NCI-H187 (cell line): ENCODE data around the gene LHX5.

Experiments
- DNase-seq, 2 experiments: peaks; one replicate each; lab custom pipeline; 2025; lab: John Stamatoyannopoulos, UW

The LHX5 gene

GRCh38 chr12:113439301-113439597 is 32.4 kb downstream of the LHX5 start:
- no peak for DNase-seq

DNA sequence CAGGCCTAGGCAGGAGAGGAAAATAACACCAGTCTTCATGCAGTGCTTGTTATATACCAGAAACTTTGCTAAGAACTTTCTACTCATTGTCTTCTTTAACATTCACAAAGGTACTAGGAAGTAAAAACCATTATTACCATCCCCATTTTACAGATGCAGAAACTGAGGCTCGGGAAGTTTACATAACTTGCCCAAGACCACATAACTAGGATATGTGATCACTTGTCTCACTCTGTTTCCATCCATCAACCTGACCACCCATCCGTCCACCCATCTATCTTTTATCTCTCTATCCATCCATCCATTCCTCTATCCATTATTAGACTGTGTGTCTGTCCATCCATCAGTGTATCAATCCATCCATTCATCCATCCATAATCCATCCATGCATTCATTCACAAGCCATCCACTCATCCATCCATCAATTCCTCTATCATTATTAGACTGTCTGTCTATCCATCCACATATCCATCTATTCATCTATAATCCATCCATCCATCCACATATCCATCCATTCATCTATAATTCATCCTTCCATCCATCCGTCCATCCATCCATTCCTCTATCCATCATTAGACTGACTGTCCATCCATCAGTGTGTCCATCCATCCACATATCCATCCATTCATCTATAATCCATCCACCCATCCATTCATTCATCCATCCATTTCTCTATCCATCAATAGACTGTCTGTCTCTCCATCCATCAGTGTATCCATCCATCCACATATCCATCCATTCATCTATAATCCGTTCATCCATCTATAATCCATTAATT is 33.0 kb downstream of the LHX5 start:
- no peak for DNase-seq

GRCh38 chr12:113437729-113438100 is 34.0 kb downstream of the LHX5 start:
- DNase-seq, result no peak

- no peak for DNase-seq
Observed at GRCh38 chr12:113436993-113437728, 34.5 kb downstream of the LHX5 start.

GRCh38 chr12:113436586-113436985 is 35.1 kb downstream of the LHX5 start:
- DNase-seq, result no peak

DNA sequence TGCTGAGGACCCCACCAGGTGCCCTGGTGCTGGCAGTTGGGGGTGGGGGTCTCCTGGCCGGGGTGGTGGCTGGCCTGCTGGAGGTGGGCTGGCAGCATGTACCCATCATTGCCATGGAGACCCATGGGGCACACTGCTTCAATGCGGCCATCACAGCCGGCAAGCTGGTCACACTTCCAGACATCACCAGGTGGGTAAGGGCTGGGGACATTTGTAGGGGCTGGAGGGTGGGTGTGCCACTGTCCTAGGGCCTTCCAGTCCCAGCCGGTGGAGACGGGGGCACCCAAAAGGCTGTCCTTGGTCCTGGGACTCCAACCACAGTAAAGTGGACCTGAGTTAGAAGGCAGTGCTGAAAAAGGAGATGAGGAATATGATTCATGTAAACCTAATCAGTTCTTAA is 36.3 kb downstream of the LHX5 start:
- DNase-seq, result no peak

DNA sequence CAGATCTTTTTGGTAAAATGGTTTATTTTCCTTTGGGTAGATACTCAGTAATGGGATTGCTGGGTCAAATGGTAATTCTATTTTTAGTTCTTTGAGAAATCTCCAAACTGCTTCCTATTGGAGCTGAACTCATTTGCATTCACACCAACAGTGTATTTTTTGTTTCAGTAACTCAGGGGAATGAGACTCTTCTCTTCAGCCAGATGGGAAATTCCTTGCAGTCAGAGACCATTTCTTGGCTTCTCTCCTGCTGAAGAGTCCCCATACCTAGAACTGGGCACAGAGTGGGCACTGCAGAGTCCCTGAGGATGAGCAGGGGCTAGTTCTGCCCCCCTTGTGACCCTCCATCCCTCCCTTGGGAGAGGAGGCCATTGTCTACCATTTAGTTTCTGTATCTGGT is 38.7 kb downstream of the LHX5 start:
- no peak for DNase-seq

DNA sequence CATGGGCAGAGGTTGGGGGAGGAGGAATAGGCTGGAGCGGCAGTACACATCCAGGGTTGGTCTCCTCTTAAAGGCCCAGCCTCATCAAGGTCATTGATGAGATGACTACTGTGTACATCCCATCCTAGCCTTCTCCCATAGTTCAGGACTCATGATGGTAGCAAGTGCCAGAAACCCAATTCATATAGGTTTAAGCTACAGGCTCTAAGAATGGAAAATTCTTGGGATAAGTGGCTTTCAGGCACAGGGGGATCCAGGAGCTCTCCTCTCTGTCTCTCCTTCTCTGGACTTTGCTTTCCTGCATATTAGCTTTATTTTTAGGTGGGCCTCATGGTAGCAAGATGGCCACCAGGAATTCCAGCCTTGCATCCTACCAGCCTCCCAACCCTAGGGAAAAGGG is 43.2 kb downstream of the LHX5 start:
- no peak for DNase-seq

DNA sequence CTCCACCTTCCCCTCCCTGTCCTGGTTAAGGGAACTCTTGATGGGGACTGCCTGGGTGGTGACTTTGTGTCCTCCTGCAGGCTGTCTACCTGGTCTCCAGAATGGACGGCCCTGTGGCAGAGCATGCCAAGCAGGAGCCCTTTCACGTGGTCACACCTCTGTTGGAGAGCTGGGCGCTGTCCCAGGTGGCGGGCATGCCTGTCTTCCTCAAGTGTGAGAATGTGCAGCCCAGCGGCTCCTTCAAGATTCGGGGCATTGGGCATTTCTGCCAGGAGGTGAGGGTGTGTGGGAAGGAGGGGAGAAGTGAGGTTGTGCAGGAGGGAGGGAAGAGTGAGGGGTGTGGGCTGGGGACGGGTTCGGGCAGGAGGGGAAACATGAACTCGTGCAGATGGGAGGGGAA is 43.8 kb downstream of the LHX5 start:
- DNase-seq, result no peak

GRCh38 chr12:113425960-113426453 is 45.7 kb downstream of the LHX5 start:
- DNase-seq, result no peak

DNA sequence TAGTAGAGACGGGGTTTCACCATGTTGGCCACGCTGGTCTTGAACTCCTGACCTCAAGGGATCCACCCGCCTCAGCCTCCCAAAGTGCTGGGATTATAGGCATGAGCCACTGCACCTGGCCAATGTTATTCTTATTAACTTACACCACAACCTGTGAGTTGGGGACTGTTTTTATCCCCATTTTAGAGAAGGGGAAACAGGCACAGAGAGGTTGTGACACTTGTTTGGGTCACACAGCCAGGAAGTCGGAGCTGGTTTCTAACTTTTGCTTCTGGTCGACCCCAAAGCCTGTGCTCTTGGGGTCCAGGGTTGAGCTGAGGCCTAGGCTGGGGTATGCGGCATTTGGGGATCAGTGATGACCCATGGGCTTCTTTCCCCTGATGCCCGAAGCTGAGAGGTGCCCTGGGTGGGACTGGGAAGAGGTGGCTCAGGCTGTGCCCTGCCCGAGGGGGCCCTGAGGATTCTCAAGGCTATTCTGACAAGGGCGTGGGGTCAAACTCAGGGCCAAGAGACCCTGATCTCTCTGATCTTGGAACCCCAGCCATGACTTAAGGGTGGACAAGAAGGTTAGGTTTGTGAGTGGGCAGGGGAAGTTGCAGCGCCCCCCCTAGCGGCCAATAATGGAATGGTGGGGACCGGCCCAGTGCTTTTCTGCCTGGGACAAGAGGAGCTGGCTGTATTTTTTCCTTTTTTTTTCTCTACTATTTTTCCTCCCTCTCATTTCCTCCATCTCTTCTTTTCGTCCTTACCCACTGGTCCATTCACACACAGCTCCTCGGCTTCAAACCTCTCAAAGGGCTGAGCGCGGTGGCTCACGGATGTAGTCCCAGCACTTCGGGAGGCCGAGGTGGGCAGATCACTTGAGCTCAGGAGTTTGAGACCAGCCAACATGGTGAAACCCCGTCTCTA is 46.5 kb downstream of the LHX5 start:
- no peak for DNase-seq

DNA sequence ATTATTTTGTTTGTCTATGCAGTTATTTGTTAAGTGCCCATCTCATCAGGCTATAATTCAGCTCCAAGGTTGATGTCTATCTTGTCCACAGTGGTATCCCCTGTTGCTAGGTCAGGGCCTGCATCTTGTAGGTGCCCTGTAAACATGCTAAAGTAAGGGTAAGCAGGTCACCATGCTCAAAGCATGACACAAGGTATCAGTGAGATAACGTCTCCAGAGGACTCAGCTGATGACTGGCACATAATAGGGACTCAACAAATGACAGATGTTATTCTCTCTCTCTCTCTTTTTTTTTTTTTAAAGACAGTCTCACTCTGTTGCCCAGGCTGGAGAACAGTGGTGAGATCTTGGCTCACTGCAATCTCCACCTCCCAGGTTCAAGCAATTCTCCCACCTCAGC is 47.2 kb downstream of the LHX5 start:
- no peak for DNase-seq

DNA sequence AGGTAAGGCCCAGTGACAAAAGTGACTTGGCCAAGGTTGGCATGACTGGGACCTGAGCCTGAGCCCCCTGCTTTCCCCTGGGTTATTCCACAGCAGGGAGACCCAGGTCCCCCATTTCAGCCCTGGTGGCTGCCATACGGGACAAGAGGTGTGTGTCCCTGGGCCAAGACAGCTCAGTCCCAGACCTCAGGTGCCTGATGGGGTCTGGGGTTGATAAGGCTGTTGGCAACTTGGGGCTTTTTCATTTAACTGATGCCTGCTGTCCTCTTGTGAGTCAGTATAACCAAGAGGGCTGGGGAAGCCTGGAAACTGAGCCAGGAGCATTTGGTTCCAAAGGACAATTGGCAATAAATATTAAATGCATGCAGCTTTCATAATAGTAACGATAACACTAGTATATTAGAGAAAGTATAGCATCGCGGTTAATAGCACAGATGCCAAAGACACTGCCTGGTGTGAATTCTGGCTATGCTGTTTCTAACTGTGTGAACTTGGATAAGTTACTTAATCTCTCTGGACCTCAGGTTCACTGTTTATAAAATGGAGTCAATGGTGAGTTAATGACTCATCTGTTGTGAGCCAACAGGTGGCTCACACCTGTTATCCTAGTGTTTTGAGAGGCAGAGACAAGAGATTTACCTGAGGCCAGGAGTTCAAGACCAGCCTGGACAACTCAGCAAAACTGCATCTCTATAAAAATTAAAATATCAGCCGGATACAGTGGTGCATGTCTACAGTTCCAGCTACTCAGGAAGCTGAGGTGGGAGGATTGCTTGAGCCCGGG is 48.6 kb downstream of the LHX5 start:
- DNase-seq, result no peak

DNA sequence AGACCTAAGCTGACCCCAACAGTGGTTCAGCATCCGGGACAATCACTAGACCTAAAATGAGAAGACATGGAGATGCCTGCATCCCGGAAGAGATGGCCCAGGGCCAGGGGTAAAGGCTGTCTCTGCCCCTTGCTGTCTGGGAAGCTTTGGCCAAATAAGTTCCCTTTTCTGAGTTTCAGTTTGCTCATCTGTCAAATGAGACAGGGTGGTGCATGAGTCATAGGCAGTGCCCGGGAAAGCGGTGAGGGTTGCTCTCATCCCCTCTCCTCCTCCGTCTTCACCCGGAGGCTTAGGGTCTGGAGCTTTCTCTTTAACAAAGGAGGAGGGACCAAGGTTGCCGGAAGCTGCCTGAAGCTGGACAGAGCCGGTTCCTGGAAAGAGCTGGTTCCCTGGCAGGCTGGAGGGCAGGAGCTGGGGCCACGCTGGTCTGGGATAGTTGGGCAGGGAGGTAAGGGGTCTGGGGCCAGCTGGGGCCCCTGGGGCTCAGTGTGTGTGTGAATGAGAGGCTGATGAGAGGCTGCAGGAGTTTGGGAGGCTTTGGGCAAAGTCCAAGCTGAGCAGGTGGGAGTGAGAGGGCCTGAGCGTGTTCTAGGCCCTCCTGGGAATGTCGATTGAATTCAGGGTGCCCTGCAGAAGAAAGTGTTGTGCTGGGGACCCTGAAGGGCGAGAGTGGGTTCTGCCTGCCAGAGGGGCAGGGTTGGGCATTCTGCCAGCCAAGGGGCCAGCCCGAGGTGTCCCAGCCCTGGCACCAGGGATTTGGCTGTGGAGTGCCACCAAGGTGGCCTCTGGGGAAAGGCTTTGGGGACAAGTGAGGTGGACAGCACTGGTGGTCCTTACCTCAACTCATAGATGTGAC is 49.4 kb downstream of the LHX5 start, which contains the start of gene SDSL:
TSS of gene SDSL (plus strand) at position 351 of the 856 bp plus-strand sequence. CDS start 5,603 bp downstream, outside the sequence.
- DNase-seq, result no peak

- no peak for DNase-seq
Observed at GRCh38 chr12:113420996-113421595, 50.6 kb downstream of the LHX5 start.

DNA sequence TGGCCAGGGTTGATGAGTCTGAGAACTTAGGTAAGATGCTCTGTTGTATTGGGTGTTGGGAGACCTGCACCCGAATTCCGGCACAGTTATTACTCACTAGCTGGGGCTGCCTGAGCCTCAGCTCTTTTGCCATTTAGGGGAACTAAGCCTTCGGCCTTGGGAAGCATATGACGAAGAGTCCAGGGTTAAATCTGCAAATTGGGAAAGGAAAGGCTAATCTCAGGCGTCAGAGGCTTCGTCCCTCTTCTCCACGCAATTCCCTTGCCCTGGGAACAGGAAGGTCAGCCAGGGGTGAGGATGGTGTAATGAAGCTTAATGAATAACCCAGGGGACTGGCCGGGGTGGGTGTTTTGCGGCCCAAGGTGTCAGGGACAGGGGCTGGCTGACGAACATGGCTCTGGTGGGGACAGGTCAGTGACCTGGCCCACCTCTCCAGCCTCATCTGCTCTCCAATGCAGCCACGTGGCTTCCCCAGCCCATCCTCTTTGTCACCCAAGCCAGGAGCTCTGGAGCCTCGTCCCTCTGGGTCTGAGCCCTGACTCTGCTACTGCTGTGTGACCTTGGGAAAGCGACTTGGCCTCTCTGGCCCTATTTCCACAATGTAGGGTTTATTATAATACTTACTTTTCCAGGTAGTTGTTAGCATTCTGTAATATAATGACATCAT is 53.3 kb downstream of the LHX5 start:
- DNase-seq, result no peak

- DNase-seq, result no peak
Observed at GRCh38 chr12:113416091-113416754, 55.4 kb downstream of the LHX5 start.

- no peak for DNase-seq
Observed at GRCh38 chr12:113414519-113415038, 57.1 kb downstream of the LHX5 start.

DNA sequence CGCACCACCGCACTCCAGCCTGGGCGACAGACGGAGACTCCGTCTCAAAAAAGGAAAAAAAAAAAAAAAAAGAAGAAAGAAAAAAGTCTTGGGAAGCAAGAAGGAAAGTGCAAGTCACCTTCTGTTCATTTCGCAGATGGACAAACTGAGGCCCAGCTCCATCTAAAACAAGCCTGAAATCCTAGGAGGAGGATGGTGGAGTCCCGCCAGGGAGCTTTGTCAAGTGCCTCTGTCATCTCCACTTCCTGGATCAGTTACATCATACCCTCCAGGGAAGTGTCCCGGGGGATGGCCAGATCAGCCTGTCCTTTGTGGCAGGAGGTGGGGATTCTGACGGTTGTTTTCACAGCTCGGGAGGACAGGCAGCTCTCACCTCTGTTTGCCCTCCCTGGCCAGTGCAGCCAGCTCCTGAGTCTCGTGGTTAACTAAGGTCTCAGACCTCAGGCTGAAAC is 58.2 kb downstream of the LHX5 start:
- DNase-seq, result no peak
